Measurements from ENCODE around the gene HMCN2.

HMCN2 gene

DNA sequence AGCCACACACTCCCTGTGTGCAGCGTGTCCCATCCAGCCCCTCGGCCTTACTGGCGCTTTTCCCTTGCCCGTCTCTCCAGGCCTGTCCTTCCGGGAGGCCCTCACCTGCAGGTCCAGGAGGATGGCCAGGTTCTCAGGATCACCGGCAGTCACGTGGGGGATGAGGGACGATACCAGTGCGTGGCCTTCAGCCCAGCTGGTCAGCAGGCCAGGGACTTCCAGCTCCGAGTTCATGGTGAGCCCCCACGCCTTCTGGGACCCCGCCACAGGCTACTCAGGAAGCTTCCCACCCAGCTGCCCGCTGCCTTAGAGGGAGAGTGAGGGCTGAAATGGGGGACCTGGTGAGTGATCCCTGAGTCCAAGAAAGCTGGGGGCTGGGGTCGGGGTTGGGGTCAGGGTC is 85.8 kb downstream of the HMCN2 start:
- no peak for DNase-seq

DNA sequence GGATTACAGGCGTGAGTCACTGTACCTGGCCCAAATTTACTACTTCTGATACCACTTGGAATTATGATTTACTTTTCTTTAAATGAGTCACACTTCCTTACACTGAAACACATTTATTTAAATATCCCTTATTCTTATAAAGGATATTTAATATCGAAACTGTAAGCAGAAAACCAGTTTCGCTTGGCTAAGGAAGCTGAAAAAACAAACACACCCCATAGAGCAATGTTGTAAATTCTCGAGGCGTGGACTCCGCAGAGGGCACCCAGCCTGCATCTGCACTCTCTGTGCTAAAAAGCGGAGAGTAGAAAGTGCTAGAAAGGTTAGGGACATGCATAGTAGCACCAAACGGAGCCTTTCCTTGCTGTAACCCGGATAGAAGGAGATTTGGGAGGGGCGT is 86.5 kb downstream of the HMCN2 start:
- no peak for DNase-seq

DNA sequence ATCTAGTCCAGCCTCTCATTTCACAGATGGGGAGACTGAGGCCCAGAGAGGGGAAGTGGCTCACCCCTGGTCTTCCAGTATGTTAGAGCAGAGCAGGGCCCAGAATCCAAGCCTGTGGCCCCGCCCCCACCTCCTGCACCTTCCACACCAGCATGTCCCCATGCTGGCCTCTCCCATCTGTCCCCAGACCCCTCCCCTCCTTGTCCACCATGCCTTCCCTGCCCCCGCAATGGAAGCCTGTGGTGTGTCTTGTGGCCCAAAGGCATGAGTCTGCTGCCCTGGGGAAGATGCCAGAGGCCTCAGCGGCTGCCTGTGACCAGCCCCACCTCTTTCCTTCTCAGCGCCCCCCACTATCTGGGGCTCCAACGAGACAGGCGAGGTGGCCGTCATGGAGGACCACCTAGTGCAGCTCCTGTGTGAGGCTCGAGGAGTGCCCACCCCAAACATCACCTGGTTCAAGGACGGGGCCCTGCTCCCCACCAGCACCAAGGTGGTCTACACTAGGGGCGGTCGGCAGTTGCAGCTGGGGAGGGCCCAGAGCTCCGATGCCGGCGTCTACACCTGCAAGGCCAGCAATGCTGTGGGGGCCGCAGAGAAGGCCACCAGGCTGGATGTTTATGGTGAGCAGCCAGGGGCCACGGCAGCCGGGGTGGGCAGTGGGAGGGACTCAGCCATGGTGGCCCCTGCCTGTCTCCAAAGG is 87.2 kb downstream of the HMCN2 start:
- DNase-seq = no peak

DNA sequence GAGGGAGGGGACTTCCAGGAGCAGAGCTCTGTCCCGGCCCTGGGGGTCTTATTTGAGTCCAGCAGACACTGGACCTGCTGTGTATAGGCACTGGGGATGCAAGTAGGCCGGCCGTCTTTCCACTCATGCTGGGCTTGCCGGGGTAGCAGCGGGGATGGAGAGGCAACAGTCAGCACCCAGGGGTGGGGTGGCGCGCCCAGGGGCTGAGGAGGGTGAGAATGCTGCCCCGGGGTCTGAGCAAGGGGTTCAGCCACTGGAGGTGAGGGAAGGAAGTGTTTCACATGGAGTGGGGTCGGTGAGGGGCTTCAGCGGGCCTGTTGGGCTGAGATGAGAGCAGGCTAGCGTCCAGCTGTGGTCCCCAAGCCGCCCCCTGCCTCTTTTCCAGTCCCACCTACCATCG is 88.8 kb downstream of the HMCN2 start:
- no peak for DNase-seq

DNA sequence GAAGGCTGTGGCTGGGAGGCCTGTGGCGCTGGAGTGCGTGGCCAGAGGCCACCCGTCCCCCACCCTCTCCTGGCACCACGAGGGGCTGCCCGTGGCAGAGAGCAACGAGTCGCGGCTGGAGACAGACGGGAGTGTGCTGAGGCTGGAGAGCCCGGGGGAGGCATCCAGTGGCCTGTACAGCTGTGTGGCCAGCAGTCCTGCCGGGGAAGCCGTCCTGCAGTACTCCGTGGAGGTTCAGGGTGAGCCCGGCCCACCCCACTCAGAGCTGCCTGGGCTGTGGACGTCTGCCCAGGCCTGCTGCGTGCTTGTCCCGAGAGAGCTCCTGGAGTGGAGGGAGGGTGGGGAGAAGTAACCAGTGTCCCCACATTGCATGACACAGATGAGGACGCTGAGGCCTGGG is 89.2 kb downstream of the HMCN2 start:
- DNase-seq = no peak

DNA sequence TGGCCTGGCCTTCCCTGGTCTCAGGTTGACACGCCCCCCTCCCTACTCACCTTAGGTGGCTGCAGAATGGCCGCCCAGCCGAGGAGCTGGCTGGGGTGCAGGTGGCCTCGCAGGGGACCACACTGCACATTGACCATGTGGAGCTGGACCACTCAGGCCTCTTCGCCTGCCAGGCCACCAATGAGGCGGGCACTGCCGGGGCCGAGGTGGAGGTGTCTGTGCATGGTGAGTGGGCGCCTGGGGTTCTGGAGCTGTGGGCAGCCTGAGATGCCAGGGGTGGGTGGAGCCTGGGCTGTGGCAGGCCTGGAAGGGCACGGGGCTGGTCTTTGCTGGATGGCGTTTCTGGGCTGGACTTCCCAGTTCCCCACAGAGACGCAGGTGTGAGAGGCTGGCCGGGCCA is 90.5 kb downstream of the HMCN2 start:
- DNase-seq = no peak

DNA sequence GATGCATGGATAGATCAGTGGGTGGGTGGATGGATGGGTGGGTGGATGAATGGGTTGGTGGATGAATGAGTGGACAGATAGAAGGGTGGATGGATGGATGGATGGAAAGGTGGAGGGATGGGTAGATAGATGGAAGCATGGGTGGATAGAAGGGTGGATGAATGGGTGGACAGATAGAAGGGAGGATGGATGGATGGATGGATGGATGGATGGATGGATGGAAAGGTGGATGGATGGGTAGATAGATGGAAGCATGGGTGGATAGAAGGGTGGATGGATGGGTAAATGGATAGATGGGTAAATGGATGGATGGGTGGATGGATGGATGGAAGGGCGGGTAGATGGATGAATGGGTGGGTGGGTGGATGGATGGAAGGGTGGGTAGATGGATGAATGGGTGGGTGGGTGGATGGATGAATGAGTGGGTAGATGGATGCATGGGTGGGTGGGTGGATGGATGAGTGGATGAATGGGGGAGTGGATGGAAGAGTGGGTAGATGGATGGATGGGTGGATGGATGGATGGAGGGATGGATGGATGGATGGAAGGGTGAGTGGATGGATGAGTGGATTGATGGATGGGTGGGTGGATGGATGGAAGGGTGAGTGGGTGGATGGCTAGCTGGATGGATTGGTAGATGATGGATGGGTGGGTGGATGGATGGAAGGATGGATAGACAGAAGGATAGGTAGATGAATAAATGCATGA is 91.5 kb downstream of the HMCN2 start:
- no peak for DNase-seq

DNA sequence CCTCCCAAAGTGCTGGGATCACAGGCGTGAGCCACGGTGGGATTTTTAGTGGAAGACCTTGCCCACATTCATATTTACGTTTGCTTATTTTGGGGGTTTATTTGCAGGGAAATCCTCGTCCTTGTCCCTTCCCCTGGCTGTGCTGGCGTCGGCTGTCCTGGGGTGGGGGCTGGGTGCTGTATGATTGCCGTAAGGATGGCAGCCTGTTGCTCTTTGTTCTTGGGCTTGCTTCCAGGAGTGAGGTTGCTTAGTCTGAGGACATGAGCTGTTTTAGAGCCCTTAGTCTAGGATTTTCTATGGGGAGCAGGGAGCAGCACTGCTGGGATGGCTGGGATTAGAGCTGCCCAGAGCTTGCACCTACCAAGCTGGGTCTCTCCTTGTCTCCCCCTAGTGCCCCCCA is 93.4 kb downstream of the HMCN2 start:
- no peak for DNase-seq

DNA sequence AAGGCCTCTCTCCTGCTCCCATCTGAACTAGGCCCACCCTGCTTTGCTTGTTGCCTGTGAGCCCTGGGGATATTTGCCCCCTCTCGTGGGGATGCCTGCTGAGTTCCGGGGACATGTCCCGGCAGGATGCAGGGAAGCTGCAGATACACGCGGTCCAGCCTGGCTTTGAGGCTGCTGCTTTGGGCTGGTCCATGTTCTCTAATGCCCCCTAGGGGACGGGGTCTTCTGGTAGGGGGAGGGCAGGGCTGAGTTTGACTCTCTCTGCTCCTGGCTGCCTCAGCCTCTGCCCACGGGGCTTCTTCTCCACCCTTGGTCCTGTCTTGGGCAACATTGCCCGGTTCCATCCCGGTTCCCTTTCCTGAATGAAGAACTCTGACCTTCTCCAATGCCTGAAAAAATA is 94.3 kb downstream of the HMCN2 start:
- no peak for DNase-seq

DNA sequence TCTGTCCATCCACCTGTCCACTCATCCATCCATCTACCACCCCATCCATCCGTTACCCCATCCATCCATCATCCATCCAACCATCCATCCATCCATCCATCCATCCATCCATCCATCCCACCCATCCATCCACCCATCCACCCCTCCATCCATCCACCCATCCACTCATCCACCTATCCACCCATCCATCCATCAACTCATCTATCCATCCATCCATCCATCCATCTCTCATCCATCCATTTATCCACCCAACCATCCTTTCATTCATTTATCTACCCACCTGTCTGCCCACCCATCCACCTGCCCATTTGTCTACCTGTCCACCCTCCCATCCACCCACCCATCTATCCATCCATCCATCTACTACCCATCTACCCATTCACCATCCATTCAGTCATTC is 95.1 kb downstream of the HMCN2 start:
- no peak for DNase-seq

DNA sequence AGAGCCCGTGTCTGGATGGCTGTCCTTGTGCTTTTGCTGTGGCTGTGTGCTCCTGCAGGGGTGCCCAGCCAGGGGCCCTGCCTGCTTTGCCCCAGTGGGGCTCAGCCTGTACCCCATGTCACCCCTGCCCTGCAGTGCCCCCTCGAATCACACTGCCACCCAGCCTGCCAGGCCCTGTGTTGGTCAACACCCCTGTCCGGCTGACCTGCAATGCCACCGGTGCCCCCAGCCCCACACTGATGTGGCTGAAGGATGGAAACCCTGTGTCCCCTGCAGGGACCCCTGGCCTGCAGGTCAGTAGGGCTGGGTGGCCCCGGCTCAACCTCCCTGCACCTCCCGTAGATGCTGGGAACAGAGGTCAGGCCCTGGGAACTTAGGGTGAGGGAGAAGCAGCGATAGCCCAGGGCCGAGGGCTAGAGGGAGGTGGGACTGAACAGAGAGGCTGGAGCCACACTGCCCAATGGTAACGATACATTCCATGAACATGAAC is 96.4 kb downstream of the HMCN2 start:
- no peak for DNase-seq

DNA sequence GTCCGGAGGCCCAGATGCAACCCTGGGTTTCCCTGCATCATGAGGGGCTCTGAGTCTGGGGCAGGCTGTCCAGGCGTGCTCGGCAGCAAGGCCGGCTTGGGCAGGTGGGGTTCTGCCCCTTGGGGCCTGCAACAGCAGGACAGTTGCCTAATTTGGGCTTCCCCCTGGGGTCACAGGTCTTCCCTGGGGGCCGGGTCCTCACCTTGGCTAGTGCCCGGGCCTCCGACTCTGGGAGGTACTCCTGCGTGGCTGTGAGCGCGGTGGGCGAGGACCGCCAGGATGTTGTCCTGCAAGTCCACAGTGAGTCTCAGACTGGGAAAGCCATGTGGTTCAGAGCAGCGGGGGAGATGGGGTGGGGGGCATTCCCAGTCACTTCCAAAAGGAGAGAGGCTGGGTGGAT is 97.1 kb downstream of the HMCN2 start:
- no peak for DNase-seq

DNA sequence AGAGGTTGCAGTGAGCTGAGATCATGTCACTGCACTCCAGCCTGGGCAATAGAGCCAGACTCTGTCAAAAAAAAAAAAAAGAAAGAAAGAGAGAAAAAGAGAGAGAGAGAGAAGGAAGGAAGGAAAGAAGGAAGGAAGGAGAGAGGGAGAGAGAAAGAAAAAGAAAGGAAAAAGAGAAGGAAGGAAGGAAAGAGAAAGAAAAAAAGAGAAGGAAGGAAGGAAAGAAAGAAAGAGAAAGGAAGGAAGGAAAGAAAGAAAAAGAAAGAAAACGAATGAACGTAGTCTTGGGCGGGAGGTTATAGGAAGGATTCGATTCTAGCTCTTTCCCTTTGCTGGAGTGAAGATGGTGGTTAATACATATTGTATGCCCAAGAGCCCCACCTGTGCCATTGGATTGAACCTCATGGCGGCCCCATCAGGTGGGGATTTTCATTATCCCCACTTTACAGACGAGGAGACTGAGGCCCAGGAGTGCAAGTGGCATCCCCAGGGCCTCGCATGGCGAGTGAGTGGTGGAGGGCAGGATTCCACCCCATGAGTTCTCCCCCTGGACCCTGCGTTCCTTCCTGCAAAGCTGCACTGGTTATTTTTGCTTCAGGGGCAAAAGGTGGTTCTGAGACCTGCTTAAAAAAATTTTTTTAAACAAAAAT is 98.3 kb downstream of the HMCN2 start:
- no peak for DNase-seq

DNA sequence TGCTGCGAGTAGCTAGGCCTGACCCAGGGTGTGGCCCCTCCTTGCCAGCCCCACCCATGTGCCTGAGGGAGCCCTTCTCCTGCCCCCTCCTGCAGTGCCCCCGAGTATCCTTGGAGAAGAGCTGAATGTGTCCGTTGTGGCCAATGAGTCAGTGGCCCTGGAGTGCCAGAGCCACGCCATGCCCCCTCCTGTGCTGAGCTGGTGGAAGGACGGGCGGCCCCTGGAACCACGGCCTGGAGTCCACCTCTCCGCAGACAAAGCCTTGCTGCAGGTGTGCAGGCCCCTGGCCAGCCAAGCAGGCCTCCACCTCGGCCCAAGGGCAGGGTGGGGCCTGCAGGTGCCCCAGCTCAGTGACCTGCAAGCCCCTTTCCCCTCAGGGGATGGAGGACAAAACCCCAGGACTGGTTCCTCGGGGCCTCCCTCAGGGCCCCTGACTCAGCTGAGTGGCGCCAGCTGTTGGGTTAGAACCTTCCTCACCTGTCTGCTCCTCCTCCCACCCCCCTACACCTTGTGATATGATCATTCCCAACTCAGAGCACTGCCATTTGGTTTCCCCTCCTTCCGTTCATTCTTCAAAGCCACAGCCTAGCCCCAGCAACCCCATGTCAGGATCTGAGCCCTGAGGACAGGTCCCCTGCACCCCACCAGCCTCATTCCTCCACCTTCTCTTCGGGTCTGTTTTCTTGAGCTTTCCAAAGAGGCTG is 99.2 kb downstream of the HMCN2 start:
- no peak for DNase-seq

DNA sequence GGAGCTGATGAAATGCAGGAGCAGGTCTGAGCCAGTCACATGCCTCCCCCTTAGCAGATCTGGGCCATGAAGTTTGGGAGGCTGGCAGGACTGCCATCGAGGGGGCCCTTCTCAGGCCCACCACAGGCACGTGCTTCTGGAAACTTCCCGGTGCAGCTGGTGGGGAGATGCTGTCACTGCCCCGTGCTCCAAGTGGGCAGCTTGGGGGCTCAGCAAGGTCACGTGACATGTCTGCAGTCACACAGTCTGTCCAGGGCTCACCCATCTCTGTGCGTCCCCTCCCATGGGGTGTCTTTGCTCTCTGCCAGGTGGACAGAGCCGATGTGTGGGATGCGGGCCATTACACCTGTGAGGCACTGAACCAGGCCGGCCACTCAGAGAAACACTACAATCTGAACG is 99.8 kb downstream of the HMCN2 start:
- DNase-seq = no peak

DNA sequence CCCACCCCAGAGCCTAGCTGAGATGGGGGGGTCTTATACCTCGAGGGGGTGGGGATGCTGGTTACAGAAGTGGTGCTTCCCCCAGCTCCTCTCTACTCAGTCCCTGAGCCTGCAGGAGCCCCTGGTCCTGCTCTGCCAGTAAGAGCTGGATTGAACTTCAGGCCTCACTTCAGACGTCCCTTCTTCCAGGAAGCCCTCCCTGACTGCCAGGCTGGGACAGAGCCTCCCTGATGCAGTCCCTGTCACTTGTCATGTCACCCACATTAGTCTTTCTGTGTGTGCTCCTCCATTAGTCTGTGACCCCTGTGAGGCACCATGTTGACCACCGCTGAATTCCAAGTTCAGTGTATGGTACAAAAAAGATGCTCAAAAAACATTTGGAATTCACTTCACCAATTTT is 100.5 kb downstream of the HMCN2 start:
- DNase-seq = no peak

DNA sequence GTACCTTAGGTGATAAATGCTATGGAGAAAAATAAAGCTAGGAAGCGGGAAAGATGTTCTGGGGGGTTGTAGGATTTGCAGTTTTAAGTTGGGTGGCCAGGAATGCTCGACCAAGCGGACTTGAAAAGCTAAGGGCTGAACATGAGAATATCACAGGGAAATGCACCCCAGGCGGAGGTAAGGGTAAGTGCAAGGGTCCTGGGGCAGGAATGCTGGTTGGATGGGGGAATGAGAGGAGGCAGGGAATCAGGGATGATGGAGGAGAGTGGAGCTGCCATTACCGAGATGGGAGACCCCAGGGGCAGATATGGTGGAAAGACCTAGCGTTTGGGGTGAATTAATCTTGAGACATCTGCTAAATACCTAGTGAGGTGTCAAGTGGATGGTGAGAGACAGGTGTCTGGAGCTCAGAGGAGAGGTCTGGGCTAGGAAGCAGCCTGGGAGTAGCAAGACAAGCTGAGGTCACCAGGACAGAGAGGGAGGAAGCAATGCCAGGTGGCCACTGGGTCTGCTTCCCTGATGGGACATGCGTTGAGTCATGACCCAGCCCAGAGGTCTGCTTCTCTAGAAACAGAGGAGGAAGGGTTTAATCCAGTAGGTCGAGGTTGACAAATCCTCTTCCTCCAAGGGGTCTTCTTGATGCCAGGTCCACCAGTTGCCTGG is 101.5 kb downstream of the HMCN2 start:
- DNase-seq = no peak

DNA sequence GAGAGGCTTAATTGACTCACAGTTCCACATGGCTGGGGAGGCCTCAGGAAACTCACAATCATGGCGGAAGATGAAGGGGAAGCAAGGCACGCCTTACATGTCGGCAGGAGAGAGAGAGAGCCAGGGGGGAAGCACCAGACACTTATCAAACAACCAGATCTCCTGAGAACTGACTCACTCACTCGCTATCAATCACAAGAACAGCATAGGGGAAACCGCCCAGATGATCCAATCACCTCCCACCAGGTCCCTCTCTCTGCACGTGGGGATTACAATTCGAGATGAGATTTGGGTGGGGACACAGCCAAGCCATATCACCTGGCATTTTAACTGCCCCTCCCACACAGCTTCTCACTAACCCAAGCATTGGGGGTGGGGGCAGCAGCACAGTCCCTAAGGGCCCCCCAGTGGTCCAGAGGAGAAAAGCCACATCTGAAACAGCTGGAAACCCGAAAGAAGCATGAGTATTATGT is 103.1 kb downstream of the HMCN2 start:
- DNase-seq = no peak

DNA sequence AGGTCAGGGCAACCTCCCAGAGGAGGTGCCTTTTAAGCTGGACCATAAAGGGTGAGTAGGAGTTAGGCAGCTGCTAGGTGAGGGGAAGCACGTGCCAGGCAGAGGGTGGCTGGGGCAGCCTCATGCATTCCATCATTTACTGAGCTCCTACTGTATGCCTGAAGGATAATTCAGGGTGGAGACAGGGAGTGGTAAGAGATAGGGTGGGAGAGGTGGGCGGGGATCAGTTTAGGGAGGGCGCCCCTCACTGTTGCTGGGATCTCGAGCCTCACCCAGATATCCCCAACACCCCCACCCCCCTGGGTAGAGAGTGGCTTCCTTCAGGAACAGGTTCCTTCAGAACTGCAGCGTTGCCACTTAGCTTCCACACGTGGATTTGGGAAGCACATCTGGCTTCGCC is 104.7 kb downstream of the HMCN2 start:
- no peak for DNase-seq

DNA sequence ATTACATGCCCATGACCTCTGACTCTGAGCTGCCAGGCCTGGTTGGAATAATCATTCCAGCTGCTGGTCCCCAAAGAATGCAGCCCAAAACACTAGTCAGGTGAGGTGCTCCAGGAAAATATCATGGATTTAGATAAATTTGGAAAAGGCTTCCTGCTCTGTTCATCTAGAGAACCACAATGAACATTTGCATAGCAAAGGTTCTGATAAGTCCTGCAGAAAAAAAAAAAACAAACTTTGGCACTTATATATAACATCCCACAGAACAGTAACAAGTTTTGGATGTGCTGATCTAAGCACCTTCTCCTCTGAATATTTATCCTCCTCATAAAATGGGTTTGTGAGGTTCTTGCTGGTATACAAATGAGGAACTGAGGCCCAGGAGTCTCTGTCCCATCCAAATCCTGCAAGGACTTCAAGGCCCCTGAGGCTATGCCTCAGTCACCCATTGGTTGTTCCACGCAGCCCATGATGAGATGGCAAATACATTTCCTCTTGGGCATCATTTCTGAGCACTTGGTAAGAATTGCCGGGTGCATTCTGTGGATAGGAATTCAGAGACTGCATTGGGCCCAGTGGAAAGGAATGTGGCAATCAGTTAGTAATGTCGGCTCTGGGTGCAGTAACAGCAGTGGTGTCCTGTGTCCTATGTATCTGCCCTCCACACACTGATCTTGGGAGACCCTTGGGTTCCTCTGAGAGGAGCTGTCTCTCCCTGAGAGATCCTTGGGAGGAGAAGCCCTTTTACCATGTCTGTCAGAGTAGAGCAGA is 105.8 kb downstream of the HMCN2 start:
- DNase-seq = no peak

DNA sequence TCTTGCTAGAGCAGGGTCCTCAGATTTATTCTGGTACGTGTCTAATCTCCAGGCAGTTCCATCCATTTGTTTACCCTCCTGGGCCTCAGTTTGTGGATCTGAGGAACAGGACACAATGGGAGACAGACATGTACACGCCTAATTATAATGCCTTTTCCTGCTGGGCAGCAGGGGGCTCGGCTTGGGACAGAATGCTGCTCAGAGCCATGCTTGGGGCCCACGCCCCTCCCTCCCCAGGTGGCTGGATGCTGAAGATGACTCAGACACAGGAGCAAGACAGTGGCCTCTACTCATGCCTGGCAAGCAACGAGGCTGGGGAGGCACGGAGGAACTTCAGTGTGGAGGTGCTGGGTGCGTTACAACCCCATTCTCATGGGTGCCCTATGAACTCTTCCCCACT is 106.5 kb downstream of the HMCN2 start:
- DNase-seq = no peak

DNA sequence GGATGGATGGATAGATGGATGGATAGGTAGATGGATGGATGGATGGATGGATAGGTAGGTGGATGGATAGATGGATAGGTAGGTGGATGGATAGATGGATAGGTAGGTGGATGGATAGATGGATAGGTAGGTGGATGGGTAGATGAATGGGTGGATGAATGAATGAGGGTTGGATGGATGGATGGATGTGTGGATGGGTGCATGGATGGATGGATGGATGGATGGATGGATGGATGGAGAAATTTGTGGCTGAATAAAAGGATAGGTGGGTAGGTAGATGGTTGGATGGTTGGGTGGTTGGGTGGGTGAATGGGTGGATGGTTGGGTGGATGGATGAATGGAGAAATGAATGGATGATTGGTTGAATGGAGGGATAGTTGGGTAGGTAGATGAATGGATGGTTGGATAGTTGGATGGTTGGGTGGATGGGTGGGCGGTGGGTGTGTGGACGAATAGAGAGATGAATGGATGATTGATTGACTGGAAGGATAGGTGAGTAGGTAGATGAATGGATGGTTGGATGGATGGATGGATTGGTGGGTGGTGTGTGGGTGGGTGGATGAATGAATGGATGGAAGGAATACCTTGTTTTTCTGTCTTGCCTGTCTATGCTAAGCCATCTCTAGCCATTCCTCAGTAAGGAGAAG is 108.2 kb downstream of the HMCN2 start:
- DNase-seq = no peak
